ENCODE results near the gene COL25A1. TPM values are rescaled to one million over a fixed set of nuclear protein-coding genes. Genes with fewer than 3 reads are reported as not detected.

COL25A1 gene
- total RNA-seq, 1 donor from 2014 or later: 3.9 TPM

DNA sequence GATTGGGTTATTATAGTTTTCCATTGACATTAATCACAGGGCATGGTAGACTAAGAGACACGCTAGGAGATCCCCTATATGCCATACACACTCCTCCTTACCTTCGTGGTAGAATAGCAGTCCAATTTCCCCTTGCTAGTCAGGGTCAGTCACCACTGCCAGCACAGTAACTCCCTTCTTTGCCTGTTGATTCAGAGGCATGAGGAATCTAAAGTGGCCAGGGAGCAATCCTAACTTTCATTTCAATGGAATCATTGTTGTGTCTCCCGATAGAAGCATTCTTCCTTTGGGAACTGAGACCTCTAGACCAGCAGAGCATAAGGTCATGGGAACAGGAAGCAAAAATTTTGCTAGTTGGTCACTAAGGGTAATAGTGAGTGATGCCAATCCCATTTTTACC is 51.1 kb downstream of the COL25A1 start:
- no peaks in the 10 kb centered on the region for H3K4me1 Mint-ChIP-seq (ENCODE audit: low read depth)
- no peaks in the 10 kb centered on the region for H3K36me3 Mint-ChIP-seq (ENCODE audit: insufficient read depth)
- no peaks in the 10 kb centered on the region for H3K27me3 Mint-ChIP-seq
- DNase-seq (ENCODE audit: low spot score, unreplicated experiment): no peak
- H3K9me3 Mint-ChIP-seq (ENCODE audit: low read depth): no peaks in the 10 kb centered on the region
- TF ChIP-seq, protein P1, sequence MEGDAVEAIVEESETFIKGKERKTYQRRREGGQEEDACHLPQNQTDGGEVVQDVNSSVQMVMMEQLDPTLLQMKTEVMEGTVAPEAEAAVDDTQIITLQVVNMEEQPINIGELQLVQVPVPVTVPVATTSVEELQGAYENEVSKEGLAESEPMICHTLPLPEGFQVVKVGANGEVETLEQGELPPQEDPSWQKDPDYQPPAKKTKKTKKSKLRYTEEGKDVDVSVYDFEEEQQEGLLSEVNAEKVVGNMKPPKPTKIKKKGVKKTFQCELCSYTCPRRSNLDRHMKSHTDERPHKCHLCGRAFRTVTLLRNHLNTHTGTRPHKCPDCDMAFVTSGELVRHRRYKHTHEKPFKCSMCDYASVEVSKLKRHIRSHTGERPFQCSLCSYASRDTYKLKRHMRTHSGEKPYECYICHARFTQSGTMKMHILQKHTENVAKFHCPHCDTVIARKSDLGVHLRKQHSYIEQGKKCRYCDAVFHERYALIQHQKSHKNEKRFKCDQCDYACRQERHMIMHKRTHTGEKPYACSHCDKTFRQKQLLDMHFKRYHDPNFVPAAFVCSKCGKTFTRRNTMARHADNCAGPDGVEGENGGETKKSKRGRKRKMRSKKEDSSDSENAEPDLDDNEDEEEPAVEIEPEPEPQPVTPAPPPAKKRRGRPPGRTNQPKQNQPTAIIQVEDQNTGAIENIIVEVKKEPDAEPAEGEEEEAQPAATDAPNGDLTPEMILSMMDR (IDR thresholded peaks at IDR 0.05; ENCODE audit: unreplicated experiment): no peak
- no peak overlapping the region for H3K27ac Mint-ChIP-seq
- H3K4me3 Mint-ChIP-seq (ENCODE audit: low read depth): no peak overlapping the region

DNA sequence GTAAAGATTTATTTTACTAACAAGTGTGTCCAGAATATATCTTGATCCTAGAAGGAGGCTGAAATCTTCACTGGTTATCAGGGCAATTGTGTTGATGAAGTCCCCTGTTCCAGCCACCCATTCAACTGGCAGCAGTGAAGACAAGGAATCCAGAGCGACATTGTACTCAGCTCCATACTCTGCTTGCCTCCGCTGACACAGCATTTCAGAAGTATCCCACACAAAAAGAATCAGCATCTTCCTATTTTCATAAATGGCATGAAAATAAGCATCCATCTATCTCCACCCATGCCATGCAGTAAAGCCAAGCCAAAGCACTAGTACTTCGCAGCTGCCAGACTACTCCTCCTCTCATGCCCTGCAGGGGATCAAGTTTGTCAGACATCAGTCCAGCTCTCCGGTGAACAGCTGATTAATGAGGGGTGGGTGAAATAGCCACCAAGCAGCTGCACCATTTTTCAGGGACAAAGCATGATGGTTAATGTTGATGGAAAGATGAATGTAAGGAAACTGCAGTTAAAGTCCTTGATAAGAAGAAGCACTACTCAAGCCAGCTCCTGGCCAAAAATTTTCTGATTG is 54.0 kb downstream of the COL25A1 start:
- Mint-ChIP-seq H3K27me3 (no peaks in the 10 kb centered on the region), H3K27ac (no peak overlapping the region), H3K9me3 (ENCODE audit: low read depth) (no peaks in the 10 kb centered on the region), H3K36me3 (ENCODE audit: insufficient read depth) (no peaks in the 10 kb centered on the region), H3K4me3 (ENCODE audit: low read depth) (no peak overlapping the region), H3K4me1 (ENCODE audit: low read depth) (peaks cover 4% of the 10 kb centered on the region)
- TF ChIP-seq, protein P1 (IDR thresholded peaks at IDR 0.05; ENCODE audit: unreplicated experiment): no peak
- no peak for DNase-seq (ENCODE audit: low spot score, unreplicated experiment)

DNA sequence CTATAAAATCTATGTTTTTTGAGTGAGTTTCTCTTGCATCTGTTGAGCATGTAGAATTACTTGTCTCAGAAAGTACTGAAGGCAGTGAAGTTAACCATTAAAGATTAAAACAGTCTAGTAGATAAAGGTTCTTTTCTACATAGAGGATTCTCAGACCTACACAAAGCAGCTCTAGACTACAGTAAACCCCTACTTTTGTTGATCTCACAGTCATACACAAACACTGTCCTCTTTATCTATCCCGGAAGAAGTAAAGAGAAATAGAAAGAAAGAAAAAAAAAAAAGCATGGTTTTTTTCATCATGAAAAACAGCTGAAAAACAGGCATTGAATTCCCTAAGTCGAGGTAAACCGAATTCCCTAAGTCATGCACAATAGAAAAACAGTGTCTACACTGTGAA is 58.6 kb downstream of the COL25A1 start:
- H3K4me1 Mint-ChIP-seq (ENCODE audit: low read depth): peaks cover 9% of the 10 kb centered on the region
- H3K4me3 Mint-ChIP-seq (ENCODE audit: low read depth): no peak overlapping the region
- H3K36me3 Mint-ChIP-seq (ENCODE audit: insufficient read depth): no peaks in the 10 kb centered on the region
- TF ChIP-seq, protein P1 (IDR thresholded peaks at IDR 0.05; ENCODE audit: unreplicated experiment): no peak
- H3K9me3 Mint-ChIP-seq (ENCODE audit: low read depth): no peaks in the 10 kb centered on the region
- no peaks in the 10 kb centered on the region for H3K27me3 Mint-ChIP-seq
- H3K27ac Mint-ChIP-seq: no peak overlapping the region
- DNase-seq (ENCODE audit: low spot score, unreplicated experiment): no peak

DNA sequence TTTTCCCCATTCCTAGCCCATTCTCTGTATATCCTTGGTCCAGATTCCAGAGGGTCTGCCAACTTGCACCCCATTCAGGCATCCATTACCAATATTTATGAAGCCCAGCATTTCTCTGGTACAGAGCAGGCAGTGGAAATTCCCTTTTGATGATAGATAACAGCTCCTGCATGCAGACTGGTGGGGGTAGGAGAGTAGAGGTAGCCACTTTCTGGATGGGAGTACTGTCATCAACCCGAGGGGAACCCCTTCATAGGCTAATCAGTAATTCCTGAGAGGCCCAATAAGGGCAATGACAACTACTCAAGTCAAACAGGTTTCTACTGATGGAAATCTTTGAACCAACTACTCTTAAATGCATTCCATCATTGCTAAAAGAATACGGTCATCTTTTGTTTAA is 63.7 kb downstream of the COL25A1 start:
- no peaks in the 10 kb centered on the region for H3K36me3 Mint-ChIP-seq (ENCODE audit: insufficient read depth)
- H3K4me1 Mint-ChIP-seq (ENCODE audit: low read depth): peaks cover 6% of the 10 kb centered on the region
- peaks cover 5% of the 10 kb centered on the region for H3K9me3 Mint-ChIP-seq (ENCODE audit: low read depth)
- TF ChIP-seq, protein P1 (IDR thresholded peaks at IDR 0.05; ENCODE audit: unreplicated experiment): no peak
- H3K4me3 Mint-ChIP-seq (ENCODE audit: low read depth): no peak overlapping the region
- no peak for DNase-seq (ENCODE audit: low spot score, unreplicated experiment)
- no peaks in the 10 kb centered on the region for H3K27me3 Mint-ChIP-seq
- no peak overlapping the region for H3K27ac Mint-ChIP-seq

DNA sequence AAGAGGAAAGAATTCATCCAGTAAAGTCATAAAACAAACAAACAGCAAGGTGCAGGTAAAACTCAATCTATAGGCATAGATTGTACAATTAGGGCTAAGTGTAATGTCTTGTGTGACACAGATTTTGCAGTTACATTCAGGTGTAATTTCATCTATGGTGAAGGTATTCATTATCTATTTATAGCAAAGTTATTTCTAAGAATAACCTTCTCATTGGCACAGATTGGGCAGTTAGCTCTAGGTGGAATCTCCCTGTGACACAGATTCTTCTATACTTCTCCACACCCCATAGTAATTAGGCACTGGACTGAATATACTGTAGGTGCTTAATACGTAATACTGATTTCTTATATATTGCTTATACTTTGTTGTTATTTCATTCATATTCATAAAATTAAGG is 66.8 kb downstream of the COL25A1 start:
- no peaks in the 10 kb centered on the region for H3K36me3 Mint-ChIP-seq (ENCODE audit: insufficient read depth)
- no peak for DNase-seq (ENCODE audit: low spot score, unreplicated experiment)
- no peak overlapping the region for H3K4me3 Mint-ChIP-seq (ENCODE audit: low read depth)
- no peak overlapping the region for H3K27ac Mint-ChIP-seq
- H3K27me3 Mint-ChIP-seq: no peaks in the 10 kb centered on the region
- peaks cover 5% of the 10 kb centered on the region for H3K9me3 Mint-ChIP-seq (ENCODE audit: low read depth)
- H3K4me1 Mint-ChIP-seq (ENCODE audit: low read depth): peaks cover 6% of the 10 kb centered on the region
- TF ChIP-seq, protein P1 (IDR thresholded peaks at IDR 0.05; ENCODE audit: unreplicated experiment): no peak
